K562 treated with DMSO at 1 percent for 4 hours (cell line): ENCODE measurements around the gene NADK. TPM values are rescaled to one million over a fixed set of nuclear protein-coding genes. Genes with fewer than 3 reads are reported as not detected.

Source experiments
- total RNA-seq: library from RNA; unstranded; fragments of 300-600 nt; gene quantifications from 2 replicates; pipeline ENCODE4 v1.2.3, GENCODE V29; 2022; ENCODE audit not compliant: insufficient read depth

Gene NADK, protein sequence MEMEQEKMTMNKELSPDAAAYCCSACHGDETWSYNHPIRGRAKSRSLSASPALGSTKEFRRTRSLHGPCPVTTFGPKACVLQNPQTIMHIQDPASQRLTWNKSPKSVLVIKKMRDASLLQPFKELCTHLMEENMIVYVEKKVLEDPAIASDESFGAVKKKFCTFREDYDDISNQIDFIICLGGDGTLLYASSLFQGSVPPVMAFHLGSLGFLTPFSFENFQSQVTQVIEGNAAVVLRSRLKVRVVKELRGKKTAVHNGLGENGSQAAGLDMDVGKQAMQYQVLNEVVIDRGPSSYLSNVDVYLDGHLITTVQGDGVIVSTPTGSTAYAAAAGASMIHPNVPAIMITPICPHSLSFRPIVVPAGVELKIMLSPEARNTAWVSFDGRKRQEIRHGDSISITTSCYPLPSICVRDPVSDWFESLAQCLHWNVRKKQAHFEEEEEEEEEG
- 83.4 and 102 TPM in 2 replicates for total RNA-seq

DNA sequence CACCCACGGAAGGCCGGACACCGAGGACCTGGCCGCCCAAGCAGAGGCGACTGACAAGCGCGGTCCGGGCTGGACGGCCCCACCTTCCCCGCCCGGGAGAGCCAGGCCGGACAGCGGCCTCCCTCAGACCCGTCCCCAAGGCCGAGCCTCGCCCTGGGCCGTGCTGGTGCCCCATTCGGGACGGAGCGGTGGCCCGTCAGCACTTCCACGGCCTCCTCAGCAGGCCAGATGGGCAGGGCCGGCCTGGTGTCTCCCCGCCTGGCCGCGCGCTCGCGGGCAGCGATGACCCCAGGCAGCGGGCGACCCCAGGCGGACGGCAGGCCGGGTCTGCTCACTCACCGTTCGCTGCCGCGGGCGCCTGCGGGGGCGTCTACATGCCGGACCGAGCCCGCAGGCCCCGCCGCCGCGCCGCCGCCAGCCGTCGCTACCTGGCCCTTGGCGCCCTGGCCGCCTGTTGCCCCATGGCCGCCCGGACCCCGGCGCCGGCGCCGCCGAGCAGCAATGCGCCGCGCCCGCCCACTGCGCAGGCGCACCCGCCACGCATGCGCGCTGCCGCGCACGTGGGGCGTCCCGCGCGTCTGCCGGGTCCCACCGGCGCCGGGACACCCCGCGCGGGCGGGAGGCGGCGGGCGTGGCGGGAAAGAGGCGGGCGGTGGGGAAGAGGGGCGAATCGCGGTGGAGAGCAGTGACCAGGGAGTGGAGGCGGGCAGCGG, at the start of gene NADK:
Gene NADK (minus strand): TSS at position 521 of the 713 bp plus-strand sequence. CDS start 13,064 bp downstream, outside the sequence.

DNA sequence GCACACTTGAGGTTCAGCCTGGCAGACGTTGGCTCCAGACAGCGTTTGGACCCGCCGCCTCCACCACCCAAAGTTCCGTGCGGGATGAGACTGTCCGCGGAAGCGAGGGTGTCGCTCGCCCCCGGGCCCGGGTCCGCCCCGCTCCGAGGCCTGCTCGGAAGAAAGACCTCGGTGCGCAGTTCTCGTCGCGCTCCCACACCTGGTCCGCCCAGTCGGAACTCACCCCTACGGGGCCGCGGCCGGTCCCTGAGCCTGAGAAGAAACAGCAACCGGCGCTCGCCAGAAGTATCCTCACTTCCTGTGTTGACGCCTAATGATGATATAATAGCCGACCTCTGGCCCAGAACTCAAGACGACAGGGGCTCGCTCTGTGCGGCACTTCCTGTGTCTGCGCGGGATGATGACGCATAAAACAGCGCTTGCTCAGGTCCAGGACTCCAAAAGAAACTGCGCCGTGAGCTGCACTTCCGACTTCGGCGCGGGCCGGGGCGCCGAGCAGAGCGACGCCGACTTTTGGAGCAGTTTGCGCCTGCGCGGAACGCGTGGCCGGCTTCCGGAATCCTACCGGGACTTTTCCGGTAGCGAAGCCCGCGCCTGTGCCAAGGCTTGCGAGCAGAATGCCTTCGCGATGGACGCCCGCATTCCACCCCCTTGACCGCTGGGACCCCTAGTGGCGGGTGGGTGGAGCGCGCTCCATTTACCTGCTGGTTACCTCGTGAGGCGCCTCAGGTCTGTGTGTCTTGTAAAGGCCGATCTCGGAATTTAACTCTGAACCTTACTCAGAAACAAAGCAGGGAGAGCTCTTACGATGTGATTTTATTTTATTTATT, 54.0 kb downstream of the NADK start, which contains the start of gene CDK11A:
Gene CDK11A (minus strand): TSS at position 323 of the 830 bp plus-strand sequence. CDS start 1,539 bp downstream, outside the sequence.

Other genes with a start within 250 kb of the NADK start
- gene TMEM240, start 237.8 kb downstream of the NADK start, total RNA-seq, result not detected in 2 replicates
- gene SSU72, start 203.6 kb downstream of the NADK start, total RNA-seq, result 200 and 228 TPM in 2 replicates
- 3.3 and 4.2 TPM in 2 replicates for gene FNDC10, start 178.3 kb downstream of the NADK start, total RNA-seq
- 51.8 and 53.0 TPM in 2 replicates for gene MIB2, start 163.0 kb downstream of the NADK start, total RNA-seq
- 0.73 TPM in 1 of 2 replicates, not detected in the other for gene MMP23B, start 146.3 kb downstream of the NADK start, total RNA-seq
- 38.4 and 40.7 TPM in 2 replicates for gene CDK11B, start 119.5 kb downstream of the NADK start, total RNA-seq
- gene SLC35E2B, start 85.7 kb downstream of the NADK start, total RNA-seq, result 49.7 and 62.8 TPM in 2 replicates
- 50.6 and 64.9 TPM in 2 replicates for gene CDK11A, start 54.1 kb downstream of the NADK start, total RNA-seq
- 216 and 231 TPM in 2 replicates for gene GNB1, start 112.6 kb upstream of the NADK start, total RNA-seq
- gene CALML6, start 136.8 kb upstream of the NADK start, total RNA-seq, result not detected in 2 replicates
- gene TMEM52, start 140.8 kb upstream of the NADK start, total RNA-seq, result 6.3 and 8.5 TPM in 2 replicates
- 0.80 TPM in 1 of 2 replicates, not detected in the other for gene CFAP74, start 225.3 kb upstream of the NADK start, total RNA-seq
- gene GABRD, start 240.9 kb upstream of the NADK start, total RNA-seq, result not detected in 2 replicates